Dermis microvascular lymphatic vessel endothelial cell (primary cell): Measurements from ENCODE around the gene ZMIZ2. TPM values are rescaled to one million over a fixed set of nuclear protein-coding genes. Genes with fewer than 3 reads are reported as not detected.
A peak's percentile ranks its signal among the peaks of the same experiment; 100 is the strongest.
"Not testable (repeated sequence)": the region's sequence is repeated elsewhere in the genome, so short reads cannot be mapped to it uniquely, and the experiment has no call there.

Experiments
- DNase-seq, 2 donors: peaks; one replicate each; pipeline versions ENCODE4 v3.0.0 to v3.0.0-alpha.2; 2010; ENCODE audit warnings: low read depth in 2 of 2
- total RNA-seq: library from RNA; depleted of rRNA; stranded (reverse); fragments of >200 nt; gene quantifications from 2 replicates; pipeline ENCODE4 v1.2.1, GENCODE V29; 2014

ZMIZ2 gene, protein sequence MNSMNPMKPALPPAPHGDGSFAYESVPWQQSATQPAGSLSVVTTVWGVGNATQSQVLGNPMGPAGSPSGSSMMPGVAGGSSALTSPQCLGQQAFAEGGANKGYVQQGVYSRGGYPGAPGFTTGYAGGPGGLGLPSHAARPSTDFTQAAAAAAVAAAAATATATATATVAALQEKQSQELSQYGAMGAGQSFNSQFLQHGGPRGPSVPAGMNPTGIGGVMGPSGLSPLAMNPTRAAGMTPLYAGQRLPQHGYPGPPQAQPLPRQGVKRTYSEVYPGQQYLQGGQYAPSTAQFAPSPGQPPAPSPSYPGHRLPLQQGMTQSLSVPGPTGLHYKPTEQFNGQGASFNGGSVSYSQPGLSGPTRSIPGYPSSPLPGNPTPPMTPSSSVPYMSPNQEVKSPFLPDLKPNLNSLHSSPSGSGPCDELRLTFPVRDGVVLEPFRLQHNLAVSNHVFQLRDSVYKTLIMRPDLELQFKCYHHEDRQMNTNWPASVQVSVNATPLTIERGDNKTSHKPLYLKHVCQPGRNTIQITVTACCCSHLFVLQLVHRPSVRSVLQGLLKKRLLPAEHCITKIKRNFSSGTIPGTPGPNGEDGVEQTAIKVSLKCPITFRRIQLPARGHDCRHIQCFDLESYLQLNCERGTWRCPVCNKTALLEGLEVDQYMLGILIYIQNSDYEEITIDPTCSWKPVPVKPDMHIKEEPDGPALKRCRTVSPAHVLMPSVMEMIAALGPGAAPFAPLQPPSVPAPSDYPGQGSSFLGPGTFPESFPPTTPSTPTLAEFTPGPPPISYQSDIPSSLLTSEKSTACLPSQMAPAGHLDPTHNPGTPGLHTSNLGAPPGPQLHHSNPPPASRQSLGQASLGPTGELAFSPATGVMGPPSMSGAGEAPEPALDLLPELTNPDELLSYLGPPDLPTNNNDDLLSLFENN
- total RNA-seq = 5.0 and 7.5 TPM in 2 replicates

DNA sequence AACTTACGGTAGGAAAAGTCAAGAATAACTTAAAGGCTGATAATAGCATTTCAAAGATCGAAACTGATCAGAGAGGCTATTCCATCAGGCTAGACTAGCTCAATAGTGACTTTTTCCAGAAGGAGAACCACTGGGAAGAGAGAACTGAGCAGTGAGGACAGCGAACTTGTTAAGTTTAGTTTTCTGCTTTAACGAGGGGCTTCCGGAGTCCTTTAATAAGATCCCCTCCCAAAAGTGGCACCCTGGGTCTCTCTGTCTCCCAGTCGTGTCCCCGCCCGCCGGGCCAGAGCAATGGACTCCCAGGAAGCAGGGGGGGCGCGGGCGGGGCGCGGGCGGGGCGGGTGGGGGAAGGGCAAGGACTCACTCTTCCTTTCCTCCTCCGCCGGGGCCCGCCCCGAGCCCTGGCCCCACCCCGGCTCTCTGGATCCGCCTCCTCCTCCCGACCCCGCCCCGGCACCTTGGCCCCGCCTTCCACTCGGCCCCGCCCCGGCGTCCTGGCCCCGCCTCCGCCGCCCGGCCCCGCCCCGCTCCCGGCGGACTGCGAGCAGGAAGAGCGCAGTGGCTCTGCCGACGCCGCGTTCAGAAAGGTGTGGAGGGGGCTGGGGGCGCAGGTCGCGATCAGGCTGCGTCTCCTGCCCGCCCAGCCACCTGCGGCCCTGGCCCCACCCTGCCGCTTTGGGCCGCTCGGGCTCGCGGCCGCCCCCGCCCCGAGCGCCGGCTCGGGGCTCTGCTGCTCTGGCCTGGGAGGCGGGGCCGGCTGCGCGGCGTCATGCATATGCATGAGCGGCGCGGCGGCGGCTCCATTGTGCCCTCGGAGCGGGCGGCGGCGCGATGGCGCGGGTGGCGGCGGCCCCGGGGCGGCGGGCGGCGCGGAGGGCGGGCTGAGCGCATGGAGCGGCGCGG lies at the start of gene ZMIZ2:
Gene ZMIZ2 (plus strand): TSS at position 803 of the 903 bp plus-strand sequence. CDS start 7,403 bp downstream, outside the sequence.
- peak; percentile 56 to 86 for DNase-seq

DNA sequence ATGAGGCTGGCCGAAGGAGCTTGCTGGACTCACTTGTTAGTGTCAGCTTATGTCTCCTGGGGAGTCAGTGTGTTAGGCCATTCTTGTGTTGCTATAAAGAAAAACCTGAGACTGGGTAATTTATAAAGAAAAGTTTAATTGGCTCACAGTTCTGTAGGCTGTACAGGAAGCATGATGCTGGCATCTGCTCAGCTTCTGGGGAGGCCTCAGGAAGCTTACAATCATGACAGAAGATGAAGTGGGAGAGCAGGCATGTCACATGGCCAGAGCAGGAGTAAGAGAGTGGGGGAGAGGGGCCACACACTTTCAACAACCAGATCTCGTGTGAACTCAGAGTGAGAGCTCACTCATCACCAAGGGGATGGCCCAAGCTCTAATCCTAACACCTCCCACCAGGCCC lies 49.0 kb upstream of the ZMIZ2 start:
- DNase-seq = not testable (repeated sequence)

DNA sequence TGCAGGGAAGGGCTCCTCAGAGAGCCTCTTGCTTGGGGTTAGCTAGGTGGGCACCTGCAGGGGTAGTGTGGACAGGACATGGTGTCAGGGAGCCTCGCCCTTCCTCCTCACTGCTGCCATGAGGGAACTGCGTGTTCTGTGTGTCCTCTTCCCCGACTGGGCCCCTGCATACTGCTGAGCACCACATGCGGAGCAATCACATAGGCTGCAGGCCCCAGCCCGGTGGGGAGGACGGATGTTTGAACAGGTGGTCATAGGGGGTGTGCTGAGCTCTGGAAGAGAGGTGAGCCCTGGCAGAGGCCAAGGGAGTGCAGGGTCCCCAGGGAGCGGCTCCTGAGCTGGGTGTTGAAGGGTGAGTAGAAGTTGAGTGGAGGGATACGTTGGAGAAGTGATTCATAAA lies 48.3 kb upstream of the ZMIZ2 start:
- no peak for DNase-seq

DNA sequence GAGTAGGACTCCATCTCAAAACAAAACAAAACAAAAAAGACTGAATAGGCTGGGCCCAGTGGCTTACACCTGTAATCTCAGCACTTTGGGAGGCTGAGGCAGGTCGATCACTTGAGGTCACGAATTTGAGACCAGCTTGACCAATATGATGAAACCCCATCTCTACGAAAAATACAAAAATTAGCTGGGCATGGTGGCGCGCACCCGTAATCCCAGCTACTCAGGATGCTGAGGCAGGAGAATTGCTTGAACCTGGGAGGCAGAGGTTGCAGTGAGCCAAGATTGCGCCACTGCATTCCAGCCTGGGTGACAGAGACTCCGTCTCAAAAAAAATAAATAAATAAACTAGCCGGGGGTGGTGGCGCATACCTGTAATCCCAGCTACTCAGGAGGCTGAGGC lies 45.3 kb upstream of the ZMIZ2 start:
- DNase-seq = not testable (repeated sequence)

DNA sequence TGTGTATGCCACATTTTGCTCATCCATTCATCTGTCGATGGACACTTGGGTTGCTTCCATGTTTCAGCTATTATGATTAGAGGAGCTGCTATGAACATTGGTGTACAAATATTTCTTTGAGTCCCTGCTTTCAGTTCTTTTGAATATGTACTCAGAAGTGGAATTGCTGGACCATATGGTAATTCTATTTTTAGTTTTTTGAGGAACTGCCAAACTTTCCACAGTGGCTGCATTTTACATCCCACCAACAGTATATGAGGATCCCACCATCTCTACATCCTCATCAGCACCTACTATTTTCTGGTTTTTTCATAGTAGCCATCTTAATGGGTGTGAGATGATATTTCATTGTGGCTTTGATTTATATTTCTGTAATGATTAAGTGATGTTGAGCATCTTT lies 44.7 kb upstream of the ZMIZ2 start:
- no peak for DNase-seq

DNA sequence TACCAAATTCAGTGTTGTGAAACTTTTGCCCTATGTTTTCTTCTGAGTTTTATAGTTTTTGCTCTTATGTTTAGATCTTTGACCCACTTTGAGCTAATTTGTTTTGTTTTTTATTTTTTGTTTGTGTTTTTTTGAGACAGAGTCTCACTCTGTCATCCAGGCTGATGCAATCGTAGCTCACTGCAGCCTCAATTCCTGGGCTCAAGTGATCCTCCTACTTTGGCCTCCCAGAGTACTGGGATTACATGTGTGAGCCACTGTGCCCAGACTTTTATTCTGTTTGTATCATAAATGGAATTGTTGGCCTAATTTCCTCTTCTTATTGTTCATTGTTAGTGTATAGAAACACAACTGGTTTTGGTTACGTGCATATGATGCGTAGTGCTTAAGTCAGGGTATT lies 43.2 kb upstream of the ZMIZ2 start:
- DNase-seq = no peak

DNA sequence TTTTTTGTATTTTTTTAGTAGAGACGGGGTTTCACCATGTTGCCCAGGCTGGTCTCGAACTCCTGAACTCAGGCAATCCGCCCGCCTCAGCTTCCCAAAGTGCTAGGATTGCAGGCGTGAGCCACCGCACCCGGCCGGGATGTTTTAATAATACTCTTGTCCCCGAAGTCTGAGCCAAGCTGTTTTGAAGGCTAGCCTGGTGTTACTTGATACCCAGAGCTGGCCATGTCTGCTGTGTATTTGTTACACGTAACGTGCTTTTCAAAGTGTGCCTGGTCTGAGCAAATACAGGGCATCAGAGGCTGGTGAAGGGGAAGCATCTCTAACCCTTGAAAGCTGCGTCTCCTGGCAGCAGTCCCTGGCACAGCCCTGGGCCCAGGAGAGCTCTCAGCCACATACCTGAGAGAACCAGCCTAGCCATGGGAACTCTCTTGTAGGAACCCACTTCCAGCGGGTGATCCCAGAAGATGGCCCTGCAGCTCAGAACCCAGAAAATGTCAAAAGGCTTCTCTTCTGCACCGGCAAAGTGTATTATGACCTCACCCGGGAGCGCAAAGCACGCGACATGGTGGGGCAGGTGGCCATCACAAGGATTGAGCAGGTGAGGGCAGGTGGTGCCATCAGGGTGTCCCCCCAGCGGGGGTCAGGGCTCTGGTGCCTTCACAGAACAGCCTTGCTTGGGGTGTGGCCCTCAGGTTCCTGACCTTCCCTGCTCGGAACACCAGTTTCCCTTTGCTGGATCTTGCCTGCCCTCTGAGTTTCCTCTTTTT lies 41.7 kb upstream of the ZMIZ2 start:
- DNase-seq = no peak

DNA sequence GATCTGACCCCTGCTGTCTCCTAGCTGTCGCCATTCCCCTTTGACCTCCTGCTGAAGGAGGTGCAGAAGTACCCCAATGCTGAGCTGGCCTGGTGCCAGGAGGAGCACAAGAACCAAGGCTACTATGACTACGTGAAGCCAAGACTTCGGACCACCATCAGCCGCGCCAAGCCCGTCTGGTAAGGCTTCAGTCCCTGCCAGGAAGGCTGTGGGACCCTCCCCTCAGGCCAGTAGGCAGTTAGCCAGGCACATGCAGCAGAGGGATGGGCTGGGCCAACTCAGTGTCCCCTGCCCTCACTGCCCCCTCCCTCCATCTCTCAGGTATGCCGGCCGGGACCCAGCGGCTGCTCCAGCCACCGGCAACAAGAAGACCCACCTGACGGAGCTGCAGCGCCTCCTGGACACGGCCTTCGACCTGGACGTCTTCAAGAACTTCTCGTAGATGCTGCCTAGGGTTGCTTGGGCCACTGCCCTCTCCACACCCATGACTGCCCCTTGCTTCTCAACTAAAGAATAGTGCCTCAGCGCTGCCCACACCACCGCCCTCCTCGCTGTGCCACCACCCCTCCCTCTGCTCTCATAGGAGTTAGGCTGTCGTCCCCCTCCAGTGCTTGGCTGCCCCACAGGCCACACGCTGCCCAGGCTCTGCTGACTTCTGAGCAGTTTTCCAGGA lies 41.0 kb upstream of the ZMIZ2 start:
- DNase-seq = no peak

DNA sequence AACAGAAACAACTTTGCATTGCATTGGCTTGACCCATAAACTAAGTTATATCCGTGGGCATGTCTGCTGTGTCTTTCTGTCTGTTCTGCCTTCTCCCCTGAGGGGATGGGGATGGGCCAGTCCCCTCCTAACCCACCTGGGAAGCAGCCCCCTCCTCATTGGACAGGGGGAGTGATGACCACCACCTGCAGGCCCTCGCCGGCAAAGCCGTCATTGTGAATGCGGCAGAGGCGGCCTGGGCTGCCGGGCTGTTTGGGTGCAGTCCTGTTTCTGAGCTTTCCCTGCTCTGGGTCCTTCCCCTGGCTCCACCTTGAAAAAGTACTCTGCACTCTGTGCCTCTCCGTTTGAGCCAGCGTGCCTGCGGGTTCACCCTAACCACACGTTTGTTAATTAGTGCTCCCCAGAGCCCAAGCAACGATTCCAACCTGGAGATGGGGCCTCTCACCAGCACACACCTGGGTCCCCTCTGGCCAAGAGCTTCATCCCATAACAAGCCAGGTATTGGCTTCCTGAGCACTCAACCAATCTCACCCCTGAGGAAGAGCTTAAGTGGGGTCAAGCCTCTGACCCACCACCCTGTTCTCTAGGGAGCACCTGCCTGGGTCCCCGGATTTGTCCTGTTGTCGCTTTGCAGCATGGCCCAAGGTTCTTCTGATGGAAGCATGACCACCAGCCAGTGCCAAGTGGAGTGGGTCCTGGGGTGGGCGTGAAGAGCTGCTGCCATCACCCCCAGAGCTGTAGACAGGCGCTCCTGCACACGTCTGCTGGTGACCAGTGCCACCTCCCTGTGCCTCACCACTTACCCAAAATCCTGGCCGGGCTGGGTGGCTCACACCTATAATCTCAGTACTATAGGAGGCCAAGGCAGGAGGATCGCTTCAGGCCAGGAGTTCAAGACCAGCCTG lies 39.4 kb upstream of the ZMIZ2 start:
- DNase-seq = no peak

DNA sequence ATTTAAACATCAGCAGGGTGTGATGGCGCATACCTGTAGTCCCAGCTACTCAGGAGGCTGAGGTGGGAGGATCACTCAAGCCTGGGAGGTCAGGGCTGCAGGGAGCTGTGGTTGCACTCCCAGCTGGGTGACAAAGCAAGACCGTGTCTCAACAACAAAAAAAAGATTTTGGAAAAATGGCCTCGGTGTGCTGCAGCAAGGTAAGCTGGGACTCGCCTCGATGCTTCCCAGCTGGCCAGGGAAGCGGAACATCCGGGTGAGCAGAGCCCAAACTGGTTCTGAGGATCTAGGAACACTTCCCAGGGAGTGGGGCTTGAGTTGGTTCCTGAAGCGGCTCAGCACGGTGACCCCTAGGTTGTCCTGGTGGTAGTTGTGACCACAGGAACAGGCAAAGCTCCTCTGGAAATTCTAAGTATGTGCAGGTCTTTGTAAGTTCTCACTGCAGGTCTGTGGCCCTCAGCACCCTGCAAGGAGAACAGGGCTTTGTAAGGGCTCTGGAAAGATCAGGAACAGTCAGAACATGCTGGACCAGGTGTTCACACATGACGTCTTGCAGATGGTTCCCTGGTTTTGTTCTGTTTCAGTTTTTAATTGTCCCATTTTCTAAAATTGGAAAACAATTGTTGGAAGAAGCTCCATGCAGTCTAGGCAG lies 38.6 kb upstream of the ZMIZ2 start:
- DNase-seq = no peak

DNA sequence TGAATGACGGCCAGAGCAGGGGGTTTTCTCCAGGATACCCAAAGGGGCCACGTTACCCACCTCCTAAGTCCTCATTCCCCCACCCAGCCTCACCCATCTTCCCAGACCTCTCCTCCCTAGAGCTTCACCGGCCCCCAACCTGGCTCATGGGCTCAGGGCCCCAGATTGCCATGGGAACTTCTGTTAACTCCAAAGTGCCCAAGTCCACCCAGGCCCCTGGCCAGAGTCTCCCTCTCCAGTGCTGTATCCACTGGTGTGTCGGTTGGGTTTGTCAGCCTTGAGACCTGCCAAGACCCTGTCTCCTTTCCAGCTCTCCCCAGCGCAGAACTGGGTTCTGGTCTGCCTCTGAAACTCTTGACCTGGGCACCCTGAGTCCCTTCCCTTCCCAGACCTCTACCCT lies 37.1 kb upstream of the ZMIZ2 start:
- DNase-seq = no peak

DNA sequence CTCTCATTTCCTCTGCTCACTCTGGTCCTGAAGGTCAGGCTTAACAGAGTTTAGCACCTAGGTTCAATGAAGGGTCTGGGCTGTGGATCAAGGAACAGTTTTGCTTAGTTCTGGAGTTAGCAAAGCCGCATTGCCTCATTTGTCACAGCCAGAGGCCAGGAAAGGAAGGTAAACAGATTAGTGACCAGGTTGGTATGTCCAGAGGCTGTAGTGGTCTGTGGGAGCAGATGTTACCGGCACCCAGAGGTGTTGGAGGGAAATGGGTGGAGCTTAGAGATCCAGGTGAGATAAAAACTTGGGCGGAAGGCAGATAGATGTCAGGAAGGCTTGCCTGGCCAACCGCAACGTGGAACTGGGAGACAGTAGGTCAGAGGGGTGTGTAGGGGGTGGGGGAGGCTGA lies 36.6 kb upstream of the ZMIZ2 start:
- no peak for DNase-seq

DNA sequence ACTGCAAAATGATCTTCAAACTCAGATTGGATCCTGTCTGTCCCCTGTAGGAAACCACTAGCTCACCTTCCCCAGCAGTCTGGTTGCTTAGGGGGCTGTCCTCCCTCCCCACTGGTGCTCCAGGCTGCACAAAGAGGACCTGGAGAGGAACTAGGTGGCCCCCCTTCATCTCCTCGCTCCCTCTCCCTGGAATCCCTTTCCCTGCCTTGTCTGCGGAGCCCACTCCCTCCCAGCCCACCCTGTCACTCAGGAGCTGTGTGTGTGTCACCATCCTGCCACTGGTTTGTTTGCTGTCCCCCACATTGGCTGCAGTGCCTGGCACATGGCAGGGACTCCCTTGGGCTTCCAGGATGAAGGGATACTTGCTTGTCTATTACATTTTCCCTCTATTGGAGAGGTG lies 35.5 kb upstream of the ZMIZ2 start:
- no peak for DNase-seq

DNA sequence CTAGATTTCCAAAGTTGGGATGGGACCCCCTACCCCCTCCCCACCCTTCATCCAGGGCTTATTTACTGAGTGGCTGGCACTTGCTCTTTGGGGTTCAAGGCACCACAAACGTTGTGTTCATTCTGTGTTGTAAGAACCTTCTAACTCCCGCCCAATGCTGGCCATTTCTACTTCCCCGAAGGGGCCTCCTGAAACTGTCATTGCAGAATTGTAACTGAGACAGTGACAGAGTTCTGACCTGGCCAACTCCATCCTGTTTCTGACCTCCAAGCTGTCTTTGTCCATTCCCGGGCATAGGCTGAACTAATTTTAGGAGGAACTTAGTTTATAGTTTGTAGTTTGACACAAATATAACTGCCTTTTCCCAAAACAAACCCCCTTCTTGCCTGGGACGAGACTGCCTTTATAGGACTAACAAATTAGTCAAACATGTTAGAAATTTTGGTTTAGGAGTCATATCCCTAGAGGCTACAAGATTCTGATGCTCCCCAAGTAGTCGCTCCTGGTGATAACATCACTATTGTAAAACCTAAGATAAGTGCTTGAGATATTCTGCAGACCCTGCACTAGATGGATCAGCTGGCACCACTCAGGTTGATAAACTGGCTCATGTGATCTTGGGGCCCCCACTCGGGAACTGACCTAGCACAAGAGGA lies 34.8 kb upstream of the ZMIZ2 start:
- DNase-seq = no peak

DNA sequence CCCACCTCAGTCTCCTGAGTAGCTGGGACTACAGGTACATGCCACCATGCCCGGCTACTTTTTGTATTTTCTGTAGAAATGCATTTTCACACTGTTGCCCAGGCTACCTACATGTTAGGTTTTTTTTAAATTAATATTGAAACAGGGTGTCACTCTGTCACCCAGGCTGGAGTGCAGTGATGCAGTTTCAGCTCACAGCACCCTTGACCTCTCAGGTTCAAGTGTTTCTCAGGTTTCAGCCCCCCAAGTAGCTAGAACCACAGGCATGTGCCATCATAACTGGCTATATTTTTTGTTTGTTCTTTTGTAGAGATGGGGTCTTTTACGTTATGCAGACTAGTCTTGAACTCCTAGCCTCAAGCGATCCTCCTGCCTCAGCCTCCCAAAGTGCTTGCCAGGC lies 32.4 kb upstream of the ZMIZ2 start:
- no peak for DNase-seq

DNA sequence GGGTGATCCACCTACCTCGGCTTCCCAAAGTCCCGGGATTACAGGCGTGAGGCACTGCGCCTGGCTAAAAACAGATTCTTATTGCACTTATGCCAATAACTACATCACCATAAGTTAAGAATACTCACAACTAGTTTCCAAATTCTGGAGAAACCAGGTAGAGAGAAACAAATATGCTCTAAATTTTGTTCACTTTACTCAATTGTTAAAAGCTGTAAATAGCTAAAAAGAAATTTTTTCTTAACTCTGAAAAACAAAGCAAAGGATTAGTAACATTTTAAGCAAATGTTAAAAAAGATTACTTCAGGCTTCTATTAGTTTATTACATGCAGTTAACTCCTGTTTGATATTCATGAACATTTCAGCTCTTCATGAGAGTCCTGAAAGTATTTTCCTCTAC lies 28.3 kb upstream of the ZMIZ2 start:
- no peak for DNase-seq

DNA sequence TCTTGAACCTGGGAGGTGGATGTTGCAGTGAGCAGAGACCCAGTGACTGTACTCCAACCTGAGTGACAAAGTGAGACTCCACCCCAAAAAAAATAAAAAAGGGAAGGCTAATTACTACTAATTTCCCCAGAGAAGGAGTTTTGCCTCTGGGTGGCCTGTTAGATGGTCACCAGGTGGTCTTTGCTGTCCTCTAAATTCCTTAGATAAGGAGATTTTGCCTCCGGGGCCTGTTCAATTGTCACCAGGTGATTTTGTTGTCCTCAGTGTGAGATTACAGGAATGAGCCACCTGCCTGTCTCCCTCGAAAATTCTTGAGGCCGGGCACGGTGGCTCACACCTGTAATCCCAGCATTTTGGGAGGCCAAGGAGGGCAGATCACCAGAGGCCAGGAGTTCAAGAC lies 24.4 kb upstream of the ZMIZ2 start:
- no peak for DNase-seq

DNA sequence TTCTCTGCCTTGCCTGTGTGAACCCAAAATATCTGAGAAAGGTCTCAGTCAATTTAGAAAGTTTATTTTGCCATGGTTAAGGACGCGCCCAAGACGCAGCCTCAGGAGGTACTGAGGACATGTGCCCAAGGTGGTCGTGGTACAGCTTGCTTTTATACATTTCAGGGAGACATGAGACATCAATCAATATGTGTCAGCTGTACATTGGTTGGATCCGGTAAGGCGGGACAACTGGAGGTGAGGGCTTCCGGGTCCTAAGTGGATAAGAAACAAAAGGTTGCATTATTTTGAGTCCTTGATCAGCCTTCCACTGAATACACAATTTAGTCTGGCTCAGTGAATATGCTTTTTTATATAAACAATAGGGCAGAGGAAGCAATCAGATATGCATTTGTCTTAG lies 22.4 kb upstream of the ZMIZ2 start:
- not testable (repeated sequence) for DNase-seq
